ENCODE data around the gene DDX25.

DDX25 gene

DNA sequence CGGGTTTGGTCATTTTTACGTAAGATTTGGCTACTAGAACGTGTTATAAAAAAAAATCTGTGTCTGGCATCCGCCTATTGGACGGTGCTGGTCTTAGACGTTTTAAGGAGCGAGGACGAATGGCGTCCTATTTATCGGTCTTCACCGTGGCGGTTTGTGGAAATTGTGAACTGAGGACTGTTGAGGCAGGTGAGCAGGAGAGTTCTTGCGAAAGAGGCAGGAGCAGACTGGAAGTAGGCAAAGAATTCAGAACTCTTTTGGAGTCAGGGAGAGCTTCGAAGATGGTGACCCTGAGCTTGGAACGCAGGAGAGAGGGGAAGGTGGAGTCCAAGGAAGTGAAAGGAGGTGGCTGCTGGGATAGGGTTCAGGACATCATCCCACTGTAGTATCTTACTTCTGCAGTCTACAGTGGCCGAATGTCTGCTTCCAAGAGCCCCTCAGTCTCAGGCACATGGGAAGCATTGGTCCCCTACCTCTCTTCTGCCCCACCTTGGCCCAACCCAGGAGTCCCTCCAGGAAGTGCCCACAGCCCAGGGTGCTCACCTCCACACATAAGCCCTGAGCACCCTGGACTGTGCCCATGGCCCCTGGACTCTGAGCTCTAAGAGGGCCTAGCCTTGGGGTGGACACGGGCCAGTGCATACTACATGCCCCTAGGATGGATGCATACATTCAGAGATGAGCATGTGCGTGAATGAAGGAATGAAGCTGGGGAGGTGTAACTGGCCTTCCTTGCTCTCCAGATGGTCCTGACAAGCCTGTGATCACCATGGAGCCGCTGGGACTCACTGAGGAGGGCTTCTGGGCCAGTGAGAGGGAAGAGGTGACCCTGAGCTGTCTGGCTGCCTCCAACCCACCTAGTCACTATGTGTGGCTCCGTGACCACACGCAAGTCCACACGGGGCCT is 45.2 kb downstream of the DDX25 start:
- no peaks in the 10 kb centered on the region for H3K4me1 ChIP-seq (ENCODE audit: control insufficient read depth, insufficient read depth, low read length)
- no peak overlapping the region for H3K4me3 ChIP-seq (ENCODE audit: low read depth, low read length)
- no peaks in the 10 kb centered on the region for H3K27me3 ChIP-seq (ENCODE audit: control insufficient read depth, insufficient read depth, low read length)
- H3K9ac ChIP-seq (ENCODE audit: low read depth, low read length), result no peak overlapping the region
- peaks cover 2% of the 10 kb centered on the region for H3K36me3 ChIP-seq (ENCODE audit: control insufficient read depth, insufficient read depth, low read length)
- H3K9me3 ChIP-seq (ENCODE audit: control insufficient read depth, insufficient read depth, low read length), result no peaks in the 10 kb centered on the region

DNA sequence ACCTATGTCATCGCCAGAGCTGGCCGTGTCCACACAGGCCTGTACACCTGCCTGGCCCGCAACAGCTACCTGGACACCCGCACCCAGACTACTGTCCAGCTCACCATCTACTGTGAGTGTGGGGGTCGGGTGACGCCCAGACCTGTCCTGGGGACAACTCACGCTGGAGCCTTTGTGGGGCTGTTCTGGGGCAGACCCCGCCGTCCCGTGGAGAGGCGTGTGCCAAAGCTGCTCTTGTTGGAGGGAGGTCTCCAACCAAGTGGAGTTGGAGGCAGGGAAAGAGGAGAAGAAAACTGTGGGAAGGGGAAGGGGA is 45.8 kb downstream of the DDX25 start:
- H3K4me1 ChIP-seq (ENCODE audit: control insufficient read depth, insufficient read depth, low read length), result no peaks in the 10 kb centered on the region

DNA sequence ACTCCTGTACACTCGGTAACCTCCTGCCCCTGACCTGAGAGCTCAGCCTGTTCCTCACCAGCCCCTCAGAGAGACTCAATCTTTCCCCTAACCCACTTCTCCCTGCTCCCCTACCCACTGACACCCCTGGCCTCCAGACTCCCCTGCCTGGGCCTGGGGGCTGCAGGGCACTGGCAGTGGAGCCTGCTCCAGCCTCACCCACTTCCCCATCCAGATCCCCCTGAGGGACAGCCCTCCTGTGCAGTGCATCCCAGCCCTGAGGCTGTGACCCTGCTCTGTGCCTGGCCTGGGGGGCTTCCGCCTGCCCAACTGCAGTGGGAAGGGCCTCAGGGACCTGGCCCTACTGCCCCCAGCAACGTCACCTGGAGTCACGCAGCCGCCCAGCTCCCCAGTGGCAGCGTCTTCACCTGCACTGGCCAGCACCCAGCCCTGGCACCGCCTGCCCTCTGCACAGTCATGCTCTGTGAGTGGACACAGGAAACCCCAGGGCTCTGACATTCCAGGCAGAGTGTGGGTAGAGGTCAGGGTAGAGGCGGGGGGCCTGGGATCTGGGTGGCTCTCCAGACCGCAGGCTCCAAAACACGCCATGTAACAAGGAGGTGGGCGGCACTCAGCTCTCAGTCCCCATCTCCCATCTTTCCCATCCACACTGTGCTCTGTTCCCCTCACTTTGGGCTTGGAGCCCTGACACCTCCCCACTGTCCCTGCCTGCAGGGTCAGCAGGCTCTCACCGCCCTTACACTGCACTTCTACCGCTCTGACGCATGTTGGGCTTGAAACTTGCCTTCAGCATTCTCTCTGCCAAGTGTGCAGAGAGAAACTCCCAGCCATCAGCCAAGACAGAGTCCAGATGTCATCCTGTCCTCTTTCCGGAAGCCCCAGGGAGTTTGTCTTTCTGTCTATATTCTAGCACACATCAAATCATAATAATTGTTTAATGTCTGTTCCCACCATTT is 46.7 kb downstream of the DDX25 start:
- H3K9me3 ChIP-seq (ENCODE audit: control insufficient read depth, insufficient read depth, low read length), result no peaks in the 10 kb centered on the region
- H3K27me3 ChIP-seq (ENCODE audit: control insufficient read depth, insufficient read depth, low read length), result no peaks in the 10 kb centered on the region
- no peaks in the 10 kb centered on the region for H3K4me1 ChIP-seq (ENCODE audit: control insufficient read depth, insufficient read depth, low read length)
- H3K36me3 ChIP-seq (ENCODE audit: control insufficient read depth, insufficient read depth, low read length), result peaks cover 2% of the 10 kb centered on the region
- H3K4me3 ChIP-seq (ENCODE audit: low read depth, low read length), result no peak overlapping the region
- peak overlapping the region; percentile 24 for H3K9ac ChIP-seq (ENCODE audit: low read depth, low read length)

More for the DNA sequence above, 45.8 kb downstream of the DDX25 start:
- H3K4me3 ChIP-seq (ENCODE audit: low read depth, low read length), result no peak overlapping the region
- H3K27me3 ChIP-seq (ENCODE audit: control insufficient read depth, insufficient read depth, low read length), result no peaks in the 10 kb centered on the region
- H3K36me3 ChIP-seq (ENCODE audit: control insufficient read depth, insufficient read depth, low read length), result peaks cover 2% of the 10 kb centered on the region
- no peak overlapping the region for H3K9ac ChIP-seq (ENCODE audit: low read depth, low read length)
- H3K9me3 ChIP-seq (ENCODE audit: control insufficient read depth, insufficient read depth, low read length), result no peaks in the 10 kb centered on the region

DNA sequence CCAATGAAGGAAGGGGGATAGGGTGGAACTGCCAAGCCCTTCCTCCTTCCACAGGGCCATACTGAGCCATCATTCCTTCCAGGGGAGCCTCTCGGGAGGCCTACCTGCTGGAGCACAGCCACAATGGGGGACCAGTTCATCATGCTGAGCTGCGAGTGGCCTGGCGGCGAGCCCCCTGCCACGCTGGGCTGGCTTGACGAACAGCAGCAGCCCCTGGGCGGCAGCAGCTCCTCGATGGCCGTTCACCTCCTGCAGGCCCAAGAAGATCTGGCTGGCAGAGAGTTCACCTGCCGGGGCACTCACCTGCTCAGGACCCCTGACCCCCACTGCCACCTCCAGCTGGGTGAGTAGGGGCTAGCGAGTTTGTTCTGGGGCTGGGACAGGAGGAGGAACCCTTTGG is 47.4 kb downstream of the DDX25 start:
- no peaks in the 10 kb centered on the region for H3K9me3 ChIP-seq (ENCODE audit: control insufficient read depth, insufficient read depth, low read length)
- H3K4me1 ChIP-seq (ENCODE audit: control insufficient read depth, insufficient read depth, low read length), result no peaks in the 10 kb centered on the region
- peaks cover 7% of the 10 kb centered on the region for H3K36me3 ChIP-seq (ENCODE audit: control insufficient read depth, insufficient read depth, low read length)
- no peaks in the 10 kb centered on the region for H3K27me3 ChIP-seq (ENCODE audit: control insufficient read depth, insufficient read depth, low read length)
- peak overlapping the region; percentile 24 for H3K9ac ChIP-seq (ENCODE audit: low read depth, low read length)
- no peak overlapping the region for H3K4me3 ChIP-seq (ENCODE audit: low read depth, low read length)

DNA sequence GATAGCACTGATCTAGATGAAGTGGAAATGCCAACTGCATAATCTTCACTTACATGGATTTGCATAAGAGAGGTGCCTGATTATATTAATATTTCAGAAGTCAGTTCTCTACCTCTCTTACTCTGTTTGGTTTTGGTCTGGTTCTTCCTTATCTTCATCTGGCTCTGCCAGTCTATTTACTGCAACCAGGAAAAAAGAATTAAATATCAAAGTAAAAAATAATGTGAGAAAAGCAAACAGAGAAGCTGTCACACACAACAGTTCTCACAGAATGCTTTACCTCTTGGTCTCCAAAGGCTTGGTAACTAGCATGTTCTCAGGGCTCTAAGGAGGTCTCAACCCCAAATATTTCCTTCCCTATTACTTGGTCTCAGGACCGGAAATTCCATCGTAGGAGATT is 48.3 kb downstream of the DDX25 start:
- Histone ChIP-seq H3K4me1 (ENCODE audit: control insufficient read depth, insufficient read depth, low read length) (no peaks in the 10 kb centered on the region), H3K36me3 (ENCODE audit: control insufficient read depth, insufficient read depth, low read length) (peaks cover 7% of the 10 kb centered on the region), H3K9me3 (ENCODE audit: control insufficient read depth, insufficient read depth, low read length) (no peaks in the 10 kb centered on the region), H3K27me3 (ENCODE audit: control insufficient read depth, insufficient read depth, low read length) (no peaks in the 10 kb centered on the region), H3K9ac (ENCODE audit: low read depth, low read length) (no peak overlapping the region), H3K4me3 (ENCODE audit: low read depth, low read length) (no peak overlapping the region)

DNA sequence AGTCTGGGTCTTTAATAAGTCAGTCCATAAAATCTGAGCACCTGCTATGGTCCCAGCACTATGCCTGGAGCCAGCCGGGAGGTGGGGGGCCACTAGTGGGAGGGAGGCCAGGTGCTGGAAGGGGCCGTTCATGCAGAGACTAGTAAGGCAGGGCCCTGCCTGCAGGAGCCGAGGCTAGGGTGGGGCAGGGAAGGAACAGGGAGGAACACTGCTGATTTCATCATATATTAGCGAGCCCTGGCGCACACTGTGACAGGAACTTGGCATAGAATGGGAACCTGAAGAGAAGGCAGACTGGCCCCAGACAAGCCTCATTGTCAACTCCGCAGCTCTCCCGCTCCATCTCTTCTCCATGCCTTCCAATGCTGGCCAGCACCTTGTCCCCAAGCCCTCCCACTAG is 48.7 kb downstream of the DDX25 start:
- no peaks in the 10 kb centered on the region for H3K9me3 ChIP-seq (ENCODE audit: control insufficient read depth, insufficient read depth, low read length)
- H3K27me3 ChIP-seq (ENCODE audit: control insufficient read depth, insufficient read depth, low read length), result no peaks in the 10 kb centered on the region
- no peak overlapping the region for H3K9ac ChIP-seq (ENCODE audit: low read depth, low read length)
- no peak overlapping the region for H3K4me3 ChIP-seq (ENCODE audit: low read depth, low read length)
- no peaks in the 10 kb centered on the region for H3K4me1 ChIP-seq (ENCODE audit: control insufficient read depth, insufficient read depth, low read length)
- peaks cover 7% of the 10 kb centered on the region for H3K36me3 ChIP-seq (ENCODE audit: control insufficient read depth, insufficient read depth, low read length)

DNA sequence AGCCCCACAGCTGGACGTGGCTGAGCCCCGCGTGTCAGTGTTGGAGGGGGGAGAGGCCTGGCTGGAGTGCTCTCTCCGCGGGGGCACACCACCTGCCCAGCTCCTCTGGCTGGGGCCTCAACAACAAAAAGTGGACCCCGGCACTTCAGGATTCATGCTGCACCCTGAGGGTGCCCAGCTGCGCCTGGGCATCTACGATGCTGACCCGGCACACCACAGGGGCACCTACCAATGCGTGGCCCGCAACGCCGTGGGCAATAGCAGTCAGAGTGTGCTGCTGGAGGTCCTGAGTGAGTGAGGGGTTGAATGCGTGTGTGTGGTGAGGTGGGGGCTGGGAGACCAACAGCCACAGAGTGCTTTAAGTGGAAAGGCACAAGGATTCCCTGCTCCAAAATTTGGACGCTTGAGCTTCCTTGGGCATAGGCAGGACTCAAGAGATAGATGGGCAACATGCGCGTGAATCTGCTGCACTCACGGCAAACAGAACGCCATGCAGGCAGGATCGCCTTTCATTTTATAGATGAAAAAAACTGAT is 49.2 kb downstream of the DDX25 start:
- Histone ChIP-seq H3K4me3 (ENCODE audit: low read depth, low read length) (no peak overlapping the region), H3K4me1 (ENCODE audit: control insufficient read depth, insufficient read depth, low read length) (no peaks in the 10 kb centered on the region), H3K27me3 (ENCODE audit: control insufficient read depth, insufficient read depth, low read length) (no peaks in the 10 kb centered on the region), H3K36me3 (ENCODE audit: control insufficient read depth, insufficient read depth, low read length) (peaks cover 7% of the 10 kb centered on the region), H3K9me3 (ENCODE audit: control insufficient read depth, insufficient read depth, low read length) (no peaks in the 10 kb centered on the region), H3K9ac (ENCODE audit: low read depth, low read length) (no peak overlapping the region)

DNA sequence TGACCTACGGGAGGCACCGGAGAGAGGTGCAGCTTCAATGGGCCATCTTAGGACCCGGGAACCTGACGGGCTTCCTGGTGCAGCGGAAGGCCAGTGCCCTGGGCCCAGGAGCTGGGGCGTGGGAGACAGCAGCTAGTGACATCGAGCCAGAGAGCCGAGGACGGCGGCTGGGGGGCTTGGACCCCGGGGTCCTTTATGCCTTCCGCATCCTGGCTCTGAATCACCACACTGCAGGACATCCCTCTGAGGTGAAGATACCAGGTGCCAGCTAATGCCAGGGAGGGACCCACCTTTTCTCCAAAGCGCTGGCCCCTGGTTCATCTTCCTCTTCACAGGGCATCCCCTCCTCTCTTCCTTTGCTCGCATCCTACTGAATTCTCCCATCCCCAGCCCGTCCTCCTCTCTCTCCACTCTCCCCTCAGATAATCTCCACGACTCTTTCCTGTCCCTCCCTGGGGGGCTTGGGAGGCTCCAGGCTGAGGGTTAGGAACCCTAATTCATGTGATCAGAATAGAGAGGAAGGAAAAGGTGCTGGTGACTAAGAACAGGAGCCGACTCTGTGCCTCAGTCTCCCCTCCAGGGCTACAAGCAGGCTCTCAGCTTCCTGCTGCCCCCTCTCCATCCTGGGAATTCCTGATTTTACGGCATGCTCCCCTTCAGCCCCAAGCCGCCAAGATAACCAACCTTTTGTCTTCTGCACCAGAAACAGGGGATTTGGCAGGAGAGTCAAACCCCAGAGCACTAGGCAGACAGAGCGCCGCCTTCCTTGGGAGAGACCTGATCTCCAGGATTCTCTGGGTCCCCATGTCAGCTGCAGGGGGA is 50.0 kb downstream of the DDX25 start:
- H3K27me3 ChIP-seq (ENCODE audit: control insufficient read depth, insufficient read depth, low read length), result no peaks in the 10 kb centered on the region
- no peaks in the 10 kb centered on the region for H3K4me1 ChIP-seq (ENCODE audit: control insufficient read depth, insufficient read depth, low read length)
- no peaks in the 10 kb centered on the region for H3K9me3 ChIP-seq (ENCODE audit: control insufficient read depth, insufficient read depth, low read length)
- peaks cover 7% of the 10 kb centered on the region for H3K36me3 ChIP-seq (ENCODE audit: control insufficient read depth, insufficient read depth, low read length)
- H3K9ac ChIP-seq (ENCODE audit: low read depth, low read length), result no peak overlapping the region
- H3K4me3 ChIP-seq (ENCODE audit: low read depth, low read length), result no peak overlapping the region

DNA sequence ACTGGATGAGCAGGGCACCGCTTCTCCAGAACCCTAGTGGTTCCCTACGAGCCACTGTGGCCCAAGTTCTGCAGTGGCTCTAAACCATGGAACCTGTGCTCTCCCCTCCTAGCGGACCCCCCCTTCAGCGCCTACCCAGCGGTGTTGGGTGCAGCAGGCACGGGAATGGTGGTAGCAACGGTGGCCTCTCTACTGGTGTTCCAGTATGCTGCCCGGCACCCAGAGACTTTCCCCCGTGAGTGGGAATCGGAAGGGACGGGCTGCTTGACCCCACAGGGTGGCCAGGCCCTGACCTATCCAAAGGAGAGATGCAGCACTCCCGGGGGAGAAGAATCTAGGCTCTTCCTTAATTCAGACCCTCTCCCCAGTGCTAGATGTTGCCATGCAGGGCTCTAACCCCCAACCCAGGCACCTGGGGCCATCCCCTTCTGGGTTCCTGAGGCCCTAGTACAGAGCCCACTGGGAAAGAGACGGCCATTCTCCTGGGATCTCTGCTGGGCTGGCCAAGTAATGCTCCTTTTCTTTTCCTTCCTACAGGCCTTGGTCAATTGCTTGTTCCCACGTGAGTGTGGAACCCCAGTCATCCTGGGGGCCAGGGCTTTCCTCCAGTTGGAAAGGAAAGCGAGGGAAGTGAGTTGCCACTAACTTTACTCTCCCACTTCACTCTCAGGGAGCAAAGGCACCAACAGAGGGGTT is 50.8 kb downstream of the DDX25 start:
- H3K4me3 ChIP-seq (ENCODE audit: low read depth, low read length), result no peak overlapping the region
- H3K27me3 ChIP-seq (ENCODE audit: control insufficient read depth, insufficient read depth, low read length), result no peaks in the 10 kb centered on the region

DNA sequence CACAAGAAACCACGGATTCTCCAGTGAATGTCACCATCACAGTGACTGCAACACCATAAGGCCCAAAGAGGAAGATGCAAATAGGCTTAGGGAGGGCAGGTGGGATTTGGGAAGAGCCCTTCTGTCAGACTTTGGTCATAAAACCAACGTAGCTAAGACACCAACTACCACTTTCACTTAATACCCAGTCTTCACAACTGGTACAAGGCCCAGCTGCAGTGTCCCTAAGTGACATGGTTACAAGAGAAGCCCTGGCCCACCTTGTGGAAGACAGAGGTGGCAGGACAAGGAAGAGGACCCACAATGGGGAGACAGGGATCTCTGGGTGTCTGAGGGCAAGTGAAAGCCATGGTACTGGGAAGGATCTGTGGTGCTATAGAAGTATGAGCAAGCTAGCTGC is 51.5 kb downstream of the DDX25 start:
- no peak overlapping the region for H3K9ac ChIP-seq (ENCODE audit: low read depth, low read length)
- no peaks in the 10 kb centered on the region for H3K27me3 ChIP-seq (ENCODE audit: control insufficient read depth, insufficient read depth, low read length)
- no peaks in the 10 kb centered on the region for H3K4me1 ChIP-seq (ENCODE audit: control insufficient read depth, insufficient read depth, low read length)
- no peaks in the 10 kb centered on the region for H3K9me3 ChIP-seq (ENCODE audit: control insufficient read depth, insufficient read depth, low read length)
- peaks cover 12% of the 10 kb centered on the region for H3K36me3 ChIP-seq (ENCODE audit: control insufficient read depth, insufficient read depth, low read length)
- no peak overlapping the region for H3K4me3 ChIP-seq (ENCODE audit: low read depth, low read length)

More for the DNA sequence above, 50.8 kb downstream of the DDX25 start:
- Histone ChIP-seq H3K4me1 (ENCODE audit: control insufficient read depth, insufficient read depth, low read length) (no peaks in the 10 kb centered on the region), H3K9ac (ENCODE audit: low read depth, low read length) (no peak overlapping the region), H3K9me3 (ENCODE audit: control insufficient read depth, insufficient read depth, low read length) (no peaks in the 10 kb centered on the region), H3K36me3 (ENCODE audit: control insufficient read depth, insufficient read depth, low read length) (peaks cover 7% of the 10 kb centered on the region)
